Gastrocnemius medialis (tissue), 4 donors: ENCODE measurements around the gene MTOR.

Experiments
- CTCF ChIP-seq, 5 experiments: fragments of 450-650 bp in 3 of 5; fragments of 200-600 bp in 2 of 5; sonication (generic) in 2 of 5; IDR thresholded peaks in 4 of 5; conservative IDR thresholded peaks in 1 of 5; 1 replicate in 4 of 5; 2 replicates in 1 of 5; pipeline ENCODE4 v1.5.1; 2016 to 2019; ENCODE audit warnings: antibody characterized with exemption in 5 of 5, mild to moderate bottlenecking in 3 of 5, moderate library complexity in 3 of 5
- POLR2A ChIP-seq, 2 donors: fragments of 450-650 bp; IDR thresholded peaks; one replicate each; pipeline ENCODE4 v1.6.1; 2017; ENCODE audit warnings: antibody characterized with exemption in 2 of 2, mild to moderate bottlenecking in 2 of 2, moderate library complexity in 2 of 2

GRCh38 chr1:11057477-11057876, 204.9 kb downstream of the MTOR start:
- TF ChIP-seq CTCF (IDR thresholded peaks at IDR 0.05 in 4 of 5, conservative IDR thresholded peaks at IDR 0.05 in 1 of 5) (no peak), POLR2A (IDR thresholded peaks at IDR 0.05) (no peak)
